ENCODE results near the gene STARD3.
"Not testable (repeated sequence)": the region's sequence is repeated elsewhere in the genome, so short reads cannot be mapped to it uniquely, and the experiment has no call there.

Gene STARD3

DNA sequence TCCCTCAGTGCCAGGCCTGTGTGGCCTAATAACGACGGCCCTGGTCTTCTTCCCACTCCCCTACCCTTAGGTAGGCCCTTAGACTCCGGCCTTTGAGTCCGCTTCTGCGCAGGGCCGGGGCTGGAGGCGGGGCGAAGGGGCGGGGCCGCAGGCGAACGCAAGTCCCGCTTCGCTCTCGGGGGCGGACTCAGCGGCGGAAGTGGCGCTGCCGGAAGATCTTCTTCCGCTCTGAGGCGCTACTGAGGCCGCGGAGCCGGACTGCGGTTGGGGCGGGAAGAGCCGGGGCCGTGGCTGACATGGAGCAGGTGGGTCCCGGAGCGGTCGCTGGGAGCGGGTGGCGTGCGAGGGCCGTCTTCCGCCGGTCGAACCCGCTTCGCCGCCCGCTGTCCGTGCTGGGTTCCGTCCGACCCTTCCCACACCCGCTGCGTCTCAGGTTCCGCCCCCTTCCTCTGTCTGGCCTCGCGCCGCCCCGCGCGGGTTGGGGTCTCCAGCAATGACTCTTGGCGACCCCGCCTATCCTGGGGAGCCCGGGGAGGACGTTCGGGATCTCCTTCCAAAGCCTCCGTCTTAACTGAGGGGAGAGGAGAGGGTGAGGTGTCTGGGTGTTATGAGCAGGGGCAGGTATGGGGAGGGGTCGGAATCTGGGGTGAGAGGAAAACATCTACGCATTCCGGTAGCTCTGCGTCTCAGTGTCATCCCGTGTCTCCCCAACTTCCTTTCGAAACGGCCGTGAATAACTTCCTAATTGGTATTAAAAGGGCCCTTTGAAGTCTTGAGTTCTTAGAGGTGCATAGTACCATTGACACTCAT is at the start of gene STARD3:
TSS of gene STARD3 (plus strand) at position 218 of the 810 bp plus-strand sequence. CDS start 16,388 bp downstream, outside the sequence.
- DNase-seq, result peak; percentile 80

DNA sequence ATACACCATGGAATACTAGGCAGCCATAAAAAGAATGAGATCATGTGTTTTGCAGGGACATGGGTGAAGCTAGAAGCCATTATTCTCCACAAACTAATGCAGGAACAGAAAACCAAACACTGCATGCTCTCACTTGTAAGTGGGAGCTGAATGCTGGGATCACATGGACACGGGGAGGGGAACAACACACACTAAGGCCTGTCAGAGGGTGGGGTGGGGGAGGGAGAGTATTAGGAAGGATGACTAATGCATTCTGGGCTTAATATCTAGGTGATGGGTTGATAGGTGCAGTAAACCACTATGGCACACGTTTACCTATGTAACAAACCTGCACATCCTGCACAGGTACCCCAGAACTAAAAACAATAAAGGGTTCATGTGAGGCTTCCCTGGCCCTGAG is 46.8 kb upstream of the STARD3 start:
- DNase-seq, result not testable (repeated sequence)

DNA sequence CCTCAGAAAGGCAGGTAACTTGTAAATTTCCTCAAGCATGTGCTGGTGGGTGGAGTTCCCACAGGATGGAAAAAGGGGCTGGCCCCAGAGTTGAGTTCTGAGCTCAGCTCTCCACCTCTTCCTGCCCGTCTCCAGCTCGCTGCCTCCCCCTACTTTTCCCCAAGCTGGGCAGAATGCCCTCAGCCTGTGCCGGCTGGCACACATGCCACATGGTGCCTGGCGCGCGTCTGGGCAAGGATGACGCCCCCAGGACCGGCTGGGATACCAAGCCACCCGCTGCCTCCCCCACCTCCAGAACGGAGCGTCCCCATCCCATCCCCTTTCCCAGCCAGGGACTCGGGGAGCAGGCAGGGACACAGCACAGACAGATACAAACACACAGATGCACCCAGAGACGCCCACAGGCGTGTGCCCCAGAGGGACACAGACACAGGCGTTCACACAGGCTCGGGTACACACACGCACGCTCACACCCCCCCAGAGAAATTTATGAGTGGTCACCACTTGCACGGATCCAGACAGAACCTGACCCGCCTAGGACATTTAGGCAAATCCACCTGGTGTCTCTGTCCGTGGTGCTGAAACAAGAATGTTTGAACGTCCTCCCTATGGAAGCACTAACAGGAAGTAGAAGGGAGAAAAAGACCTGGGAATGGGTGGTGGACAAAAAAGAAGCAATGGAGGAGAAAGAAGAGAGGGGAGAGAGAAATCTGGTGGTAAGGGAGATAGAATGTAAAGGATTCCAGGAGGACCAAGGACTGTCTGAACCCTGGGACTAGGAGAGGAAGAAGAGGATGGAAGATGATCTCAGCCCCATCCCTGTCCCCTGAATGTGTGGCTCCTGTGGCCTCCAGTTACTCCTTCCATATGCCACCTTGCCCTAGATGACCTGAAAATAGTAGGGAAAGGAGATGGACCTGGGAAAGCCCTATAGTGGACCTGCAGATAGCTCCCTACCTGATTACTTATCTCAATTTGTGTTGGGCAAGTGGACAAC is 44.7 kb upstream of the STARD3 start:
- peak; percentile 49 for DNase-seq

DNA sequence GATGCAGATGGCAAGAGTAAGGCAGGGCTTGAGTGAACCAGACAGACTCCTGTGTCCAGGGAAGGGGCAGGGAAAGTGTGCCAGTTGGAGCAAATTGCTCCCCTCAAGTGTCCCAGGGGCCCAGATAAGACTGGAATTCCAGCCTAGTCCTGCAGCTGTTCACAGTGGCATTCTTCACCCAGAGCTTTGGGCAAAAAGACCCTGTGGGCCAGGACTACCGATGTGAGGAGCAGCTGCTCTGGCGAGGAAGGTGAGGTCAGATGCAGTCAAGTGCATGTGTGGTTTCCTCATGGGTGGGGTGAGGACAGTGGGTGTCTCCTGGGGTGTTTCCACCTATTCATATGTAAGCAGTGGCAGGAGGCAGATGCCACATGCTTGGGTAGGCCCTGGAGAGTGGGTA is 43.6 kb upstream of the STARD3 start:
- DNase-seq, result no peak

DNA sequence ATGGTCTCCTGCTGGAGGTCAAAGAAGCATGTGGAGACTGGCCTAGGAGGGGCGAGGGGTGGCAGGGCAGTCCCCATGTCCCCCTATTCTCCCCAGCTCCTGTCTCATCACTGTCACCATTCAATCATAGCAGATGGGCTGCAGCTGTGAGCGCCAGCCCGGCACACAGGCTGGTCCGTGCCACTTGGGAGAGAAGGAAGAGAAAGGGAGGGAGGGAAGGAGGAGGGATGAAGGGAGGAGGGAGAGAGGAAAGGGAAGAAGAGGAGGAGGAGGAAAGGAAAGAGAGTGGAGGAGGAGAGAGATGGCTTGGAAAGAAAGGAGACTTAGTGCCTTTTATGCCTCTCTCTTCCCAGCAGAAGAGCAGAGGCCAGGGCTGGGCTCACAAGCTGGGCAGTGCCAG is 41.6 kb upstream of the STARD3 start:
- DNase-seq, result no peak

DNA sequence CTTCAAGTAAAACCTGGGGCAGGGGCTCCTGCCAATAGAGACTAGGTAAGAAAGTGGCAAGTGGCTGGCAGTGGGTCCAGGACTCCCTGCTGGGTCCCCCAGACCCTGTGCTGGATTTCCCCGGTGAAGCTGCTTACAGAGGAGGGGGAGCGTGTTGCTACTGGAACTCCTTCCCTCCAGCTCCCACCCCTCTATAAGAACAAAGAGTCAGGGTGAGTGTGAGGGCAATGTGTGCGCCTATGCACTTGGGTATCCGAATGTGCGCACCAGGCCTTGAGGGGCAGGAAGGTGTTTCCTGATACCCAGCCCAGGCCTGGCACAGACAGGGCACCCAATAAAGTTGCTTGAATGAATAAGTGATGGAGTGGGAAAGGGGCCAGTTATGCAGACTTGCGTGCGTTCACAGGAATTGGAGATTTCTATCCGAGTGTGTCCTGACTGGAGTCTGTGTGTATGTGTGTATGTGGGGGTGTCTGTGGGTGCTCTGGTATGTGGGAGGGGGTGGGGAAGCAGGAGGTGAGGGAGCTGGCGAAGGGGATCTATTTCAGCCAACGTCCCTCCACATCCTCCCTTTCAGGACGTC is 40.9 kb upstream of the STARD3 start:
- no peak for DNase-seq

DNA sequence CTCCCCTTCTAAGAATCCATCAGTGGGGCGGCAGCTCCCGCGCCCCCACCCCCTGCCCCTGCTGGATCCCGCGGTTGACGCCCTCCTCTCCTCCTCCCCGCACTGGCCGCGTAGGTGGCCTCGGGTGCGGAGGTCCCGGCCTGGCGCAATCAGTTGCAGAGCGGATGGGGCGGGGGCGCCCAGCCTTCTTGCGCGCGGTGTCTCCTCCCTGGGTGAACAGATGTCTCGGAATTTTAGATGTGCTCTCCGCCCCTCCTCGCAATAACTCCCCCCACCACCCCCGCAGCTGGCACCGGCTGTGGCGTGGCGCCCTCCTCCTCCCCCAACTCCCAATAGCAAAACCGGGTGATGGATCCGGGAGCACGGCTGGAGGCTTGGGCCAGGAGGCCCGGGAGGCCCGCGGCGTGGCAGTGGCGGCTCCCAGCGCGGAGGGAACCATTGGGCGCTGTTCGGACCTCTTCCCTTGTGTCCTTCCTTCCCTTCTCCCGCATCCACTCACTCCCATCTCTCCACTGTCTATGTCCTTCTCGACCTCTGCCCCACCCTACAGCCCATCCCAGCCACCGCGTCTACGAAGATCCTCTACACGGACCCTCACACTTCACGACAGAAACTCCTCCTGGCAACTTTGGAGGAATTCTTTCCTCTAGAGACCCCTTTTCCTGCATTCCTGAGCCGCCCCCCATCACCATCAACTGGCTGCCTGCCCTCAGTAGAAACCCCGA is 40.2 kb upstream of the STARD3 start:
- no peak for DNase-seq

DNA sequence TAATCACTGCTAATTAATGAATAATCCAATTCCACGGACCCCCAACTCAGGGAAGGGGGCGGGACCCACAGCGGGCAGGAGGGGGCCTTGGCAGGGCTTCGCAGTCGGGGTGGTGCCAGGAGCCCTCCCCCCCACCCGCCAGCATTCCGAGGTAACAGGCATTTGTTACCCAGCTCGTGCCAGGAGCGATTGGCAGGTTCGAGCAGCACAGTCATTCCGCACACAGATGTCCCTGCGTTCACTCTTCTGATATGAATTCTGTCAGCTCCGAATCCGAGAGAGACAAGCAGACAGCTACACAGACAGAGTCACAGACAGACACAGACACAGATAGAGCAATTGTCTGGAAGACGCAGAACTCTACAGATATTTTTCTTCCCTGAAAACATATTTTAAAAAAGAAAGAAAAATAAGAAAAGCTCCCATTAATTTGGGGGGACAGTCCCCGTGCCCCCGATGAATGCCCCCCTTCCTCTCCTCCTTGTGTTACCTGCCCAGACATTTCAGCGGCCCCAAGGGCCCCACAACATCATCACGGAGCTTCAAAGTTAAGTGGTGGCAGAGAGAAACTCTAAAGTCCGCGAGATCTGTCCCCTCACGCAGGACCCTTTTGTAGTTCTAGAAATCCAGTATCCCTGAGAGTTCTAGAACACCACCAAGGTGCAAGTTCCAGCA is 39.4 kb upstream of the STARD3 start:
- DNase-seq, result no peak

DNA sequence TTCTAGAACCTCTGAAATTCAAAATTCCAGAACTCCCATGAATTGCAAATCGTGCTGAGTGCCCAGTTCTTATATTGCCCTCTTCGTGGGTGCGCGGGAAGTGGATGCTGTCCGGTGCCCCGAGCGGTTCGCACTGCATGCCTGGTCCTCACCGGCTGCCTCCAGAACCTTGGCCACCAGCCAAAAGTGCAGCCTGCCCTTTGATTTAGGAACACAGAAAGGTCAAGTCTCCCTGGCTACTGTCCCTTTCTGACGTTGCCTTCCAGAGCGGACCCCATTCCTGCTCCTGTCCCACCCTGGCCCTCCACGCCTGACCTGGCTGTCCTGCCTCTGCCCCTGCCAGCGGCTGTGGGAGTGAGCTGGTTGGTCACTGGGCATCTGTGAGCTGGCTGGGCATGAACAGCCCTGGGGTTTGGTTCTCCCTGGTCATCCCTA is 38.9 kb upstream of the STARD3 start:
- DNase-seq, result no peak

DNA sequence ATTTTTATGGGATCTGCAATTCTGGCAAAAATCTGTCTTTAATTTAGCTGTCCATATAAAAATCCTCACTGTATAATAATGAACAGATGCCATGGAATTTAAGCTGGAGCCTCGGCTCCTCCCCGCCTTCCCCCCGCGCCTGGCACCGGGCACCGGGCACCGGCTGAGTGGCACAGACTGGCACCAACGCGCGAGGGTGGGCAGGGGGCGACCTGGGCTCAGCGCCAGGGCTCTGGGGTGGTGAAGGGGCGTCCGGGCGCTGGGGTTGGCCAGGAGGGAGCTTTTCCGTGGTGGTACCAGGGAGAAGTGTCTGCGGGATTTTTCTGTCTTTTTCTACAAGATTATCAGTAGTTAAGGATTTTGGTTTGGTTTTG is 38.3 kb upstream of the STARD3 start:
- DNase-seq, result no peak

DNA sequence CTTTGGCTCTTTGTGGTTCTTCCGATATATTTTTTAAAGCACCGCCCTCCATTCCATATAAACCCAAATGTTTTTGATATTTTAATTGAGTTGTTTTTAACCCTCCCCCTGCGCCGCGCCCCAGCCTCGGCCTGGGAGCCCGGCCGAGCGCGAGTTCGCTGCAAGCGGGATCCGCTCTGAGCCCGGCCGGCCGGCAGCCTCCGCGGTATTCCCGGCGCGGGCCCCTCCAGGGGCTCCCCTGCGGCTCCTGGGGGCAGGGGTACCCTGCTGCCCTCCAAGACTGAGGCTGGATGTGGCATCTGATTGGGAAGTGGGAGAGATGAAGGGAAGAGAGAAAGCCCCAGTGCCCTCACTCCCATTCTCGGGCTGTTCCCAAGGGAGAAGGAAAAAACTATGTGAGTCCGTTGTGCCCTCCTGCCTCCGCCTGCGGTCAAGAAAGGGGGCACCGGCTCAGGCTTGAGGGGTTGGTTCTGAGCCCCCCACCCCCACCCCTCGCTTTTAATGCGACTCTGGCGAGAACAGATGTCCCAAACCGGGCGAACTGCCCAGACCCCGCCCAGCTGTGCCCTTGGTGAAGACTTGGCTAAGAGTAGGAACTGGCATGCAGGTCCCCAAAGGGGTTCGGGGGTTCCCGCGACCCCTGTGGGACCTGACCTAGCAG is 37.8 kb upstream of the STARD3 start:
- DNase-seq, result no peak

DNA sequence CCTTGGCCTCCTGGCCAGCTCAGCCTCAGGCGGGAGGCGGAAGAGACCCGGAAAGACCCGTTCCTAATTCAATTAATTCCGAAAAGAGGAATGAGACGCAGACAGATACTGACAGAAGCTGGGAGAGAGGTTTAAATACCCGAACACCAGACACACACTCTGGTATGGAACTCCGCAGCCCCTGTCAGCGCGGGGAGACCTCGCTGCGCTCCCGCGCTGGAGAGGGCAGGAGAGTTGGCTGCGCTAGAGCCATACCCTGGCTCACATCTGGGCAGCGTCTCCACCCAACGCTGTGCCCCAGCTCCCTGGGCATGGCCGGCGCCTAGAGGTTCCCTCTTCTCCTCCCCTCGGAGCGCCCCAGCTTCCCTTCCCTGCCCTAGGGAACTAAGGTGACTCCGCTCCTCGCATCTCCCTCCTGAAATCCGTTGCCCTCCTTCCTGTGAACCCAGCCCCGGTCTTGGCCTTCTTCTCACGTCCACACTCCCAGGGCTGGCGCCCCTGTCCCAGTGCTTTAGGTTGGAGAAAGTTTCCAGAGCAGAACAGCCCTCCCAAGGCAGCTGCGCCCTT is 37.2 kb upstream of the STARD3 start:
- DNase-seq, result no peak

DNA sequence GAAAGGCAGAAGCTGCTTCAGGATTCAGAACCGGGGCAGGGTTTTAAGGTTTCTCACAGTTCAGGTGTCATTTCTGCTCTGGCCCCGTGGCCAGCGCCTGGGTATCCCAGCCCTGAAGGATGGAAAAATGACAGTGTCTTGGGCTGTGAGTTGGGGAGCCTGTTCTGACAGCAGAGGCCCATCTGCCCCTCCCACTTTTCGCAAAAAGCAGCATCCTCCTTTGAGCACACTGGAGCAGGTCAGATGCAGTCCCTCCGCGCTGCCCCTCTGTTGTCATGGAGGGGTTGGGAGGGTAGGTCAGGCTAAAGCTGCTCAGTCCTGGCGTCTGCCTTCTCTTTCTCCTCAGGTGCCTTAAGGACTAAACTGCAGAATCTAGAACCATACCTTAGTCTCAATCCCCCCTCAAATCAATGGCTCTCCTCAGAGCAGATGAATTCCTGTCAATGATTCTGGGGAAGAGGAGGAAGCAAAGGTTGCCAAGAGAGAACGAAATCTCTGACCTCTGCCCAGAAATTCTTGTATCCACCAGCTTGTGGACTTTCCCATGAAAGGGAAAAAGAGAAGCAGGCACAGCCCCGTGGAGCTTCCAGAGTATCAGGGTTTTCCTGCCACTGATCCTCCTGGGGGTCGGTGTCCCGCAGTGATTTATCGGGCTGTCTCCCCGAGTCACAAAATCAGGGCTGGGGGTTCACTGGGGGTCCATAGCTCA is 36.5 kb upstream of the STARD3 start:
- no peak for DNase-seq

DNA sequence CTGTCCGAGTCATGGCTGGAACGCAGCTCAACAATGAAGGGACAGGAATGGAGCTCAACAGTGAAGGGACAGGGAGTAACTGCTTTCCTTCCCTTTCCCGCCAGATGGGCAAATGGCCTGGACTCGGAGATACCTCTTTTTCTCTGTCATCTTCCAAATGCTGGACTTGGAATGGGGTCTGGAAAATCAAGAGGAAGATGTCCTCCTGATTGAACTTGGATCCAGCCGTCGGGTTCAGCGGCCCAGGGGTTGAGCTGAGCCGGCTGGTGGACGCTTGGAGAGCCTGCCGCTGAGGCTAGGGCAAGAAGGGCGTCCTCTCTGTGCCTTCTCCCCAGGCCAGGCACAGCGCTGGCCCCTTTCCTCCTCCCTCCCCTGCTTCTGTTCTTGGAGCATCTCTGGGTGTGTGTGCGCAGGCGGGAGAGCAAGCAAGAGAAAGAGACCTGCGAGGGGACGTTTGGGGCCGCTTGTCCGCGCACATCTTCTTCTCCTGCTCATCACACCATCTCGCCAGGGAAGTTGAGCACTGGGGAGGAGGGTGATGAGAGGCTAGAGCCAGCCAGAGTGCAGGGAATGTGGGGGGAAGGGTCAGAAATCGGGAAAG is 35.8 kb upstream of the STARD3 start:
- no peak for DNase-seq

DNA sequence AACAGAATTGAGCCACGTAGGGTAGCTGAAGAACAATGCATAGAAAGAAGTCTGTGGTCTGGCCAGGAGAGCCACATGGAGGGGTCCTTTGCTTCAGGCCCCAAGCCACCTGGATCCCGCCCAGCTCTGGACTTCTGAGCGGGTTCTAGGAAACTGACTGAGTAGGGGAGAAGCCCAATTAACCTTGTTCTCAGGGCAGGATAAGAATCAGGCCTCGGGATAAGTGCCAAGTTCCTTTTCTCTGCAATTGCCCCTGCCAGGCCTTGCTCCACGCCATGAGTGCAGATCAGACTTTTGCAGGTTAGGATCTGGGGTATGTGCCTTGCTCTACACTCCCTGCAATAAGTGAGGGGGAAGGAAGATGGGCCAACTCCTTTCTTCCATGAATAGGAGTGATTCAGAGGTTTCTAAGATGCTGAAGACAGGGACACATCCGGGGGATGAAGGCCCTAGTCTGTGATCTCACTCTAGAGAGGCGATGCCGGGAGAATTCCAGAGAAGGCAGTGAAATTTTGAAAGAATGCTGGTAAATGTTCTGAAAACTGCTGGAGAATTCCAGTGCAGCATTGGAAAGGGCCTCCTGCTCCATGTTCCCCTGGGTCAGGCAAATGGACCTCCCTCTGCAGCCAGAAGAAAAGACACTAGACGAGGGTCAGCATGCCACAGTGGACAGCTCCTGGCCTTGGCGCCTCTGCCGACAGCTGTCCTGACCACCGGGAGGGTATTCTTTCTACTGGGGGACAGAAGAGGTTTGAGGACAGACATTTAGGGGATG is 35.0 kb upstream of the STARD3 start:
- DNase-seq, result no peak

DNA sequence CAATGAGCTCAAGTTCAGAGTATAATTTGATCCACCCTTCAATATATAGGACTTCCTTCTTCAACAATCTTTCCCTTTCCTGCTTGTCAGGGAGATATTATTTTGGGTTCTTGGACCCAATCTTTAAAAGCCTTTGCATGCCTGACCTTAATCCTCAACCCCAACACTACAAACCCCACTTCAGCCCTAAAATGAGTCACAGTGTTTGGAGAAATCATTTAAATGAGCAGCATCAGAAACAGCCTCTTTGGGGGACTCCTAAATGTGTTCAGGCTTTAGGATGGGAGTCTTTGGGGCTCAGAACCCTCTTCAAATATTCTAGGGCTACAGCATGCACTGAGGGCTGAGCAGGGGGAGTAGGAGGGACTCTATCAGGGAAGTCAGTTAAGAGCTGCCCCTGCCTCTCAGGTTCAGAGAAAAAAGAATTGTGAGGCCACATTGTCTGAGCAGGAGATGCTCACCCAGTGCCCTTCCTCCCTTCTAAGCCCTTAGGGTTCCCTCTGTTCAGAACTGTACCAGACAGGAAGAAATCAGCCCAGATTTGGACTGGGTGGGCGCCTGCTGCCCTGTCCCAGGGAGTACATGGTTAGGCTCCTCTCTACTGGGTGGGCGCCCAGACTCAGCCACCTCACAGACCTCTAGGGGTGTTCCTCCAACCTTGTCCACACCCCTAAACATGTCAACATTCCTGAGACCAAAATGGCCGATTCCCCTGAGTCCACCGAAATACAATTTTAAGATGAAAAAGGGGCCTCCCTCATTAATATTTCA is 34.2 kb upstream of the STARD3 start:
- no peak for DNase-seq

DNA sequence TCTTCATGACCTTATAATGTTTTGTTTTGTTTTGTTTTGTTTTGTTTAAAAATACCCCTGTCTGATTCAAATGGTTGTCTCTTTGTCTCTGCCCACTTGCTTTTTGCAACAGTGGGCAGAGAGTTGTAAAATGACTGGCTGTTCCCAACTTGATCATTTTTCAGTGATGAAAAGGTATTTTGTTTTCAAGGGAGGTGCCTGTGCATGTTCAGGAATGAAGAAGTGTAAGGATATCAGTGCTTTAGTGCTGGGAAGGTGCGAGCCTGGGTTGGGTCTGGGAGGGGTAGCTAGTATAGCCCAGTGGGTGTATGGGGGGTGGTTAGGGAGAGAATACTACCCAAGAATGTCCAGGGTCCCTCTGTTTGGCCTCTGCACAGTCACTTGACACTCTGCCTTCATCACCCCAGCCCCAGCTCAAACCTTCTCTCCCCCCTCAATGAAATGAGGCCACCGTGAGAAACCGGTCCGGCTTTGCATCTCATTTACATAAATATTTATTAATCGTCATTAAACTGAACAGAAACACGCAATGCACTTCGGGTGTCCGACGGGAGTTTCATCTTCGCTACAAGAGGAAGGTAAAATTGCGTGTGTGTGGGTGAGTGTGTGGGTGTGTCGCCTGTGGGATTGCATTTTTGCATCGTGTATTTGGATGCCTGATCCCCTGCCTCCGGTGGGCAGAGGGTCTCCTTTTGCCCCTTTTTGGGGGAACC is 33.5 kb upstream of the STARD3 start:
- DNase-seq, result no peak
